Panc1 (cell line): ENCODE results near the gene VNN1. TPM values are rescaled to one million over a fixed set of nuclear protein-coding genes. Genes with fewer than 3 reads are reported as not detected.

ENCODE experiments used
- ATAC-seq: fragments of 200-7000 bp; cut with Tn5 transposase; 2 replicates; pipeline ENCODE4 v1.9.1; 2020; ENCODE audit warnings: mild to moderate bottlenecking, moderate library complexity
- BruUV-seq: library from RNA; stranded (reverse); fragments of 400-500 nt; replicated peaks from 2 replicates; lab custom pipeline; 2021; lab: Mats Ljungman, UMichigan
- CTCF ChIA-PET: fragments of 300-600 bp; sonication (Branson Sonifier 250); formaldehyde crosslinking; loops from one replicate; lab custom pipeline; 2022; ENCODE audit warnings: antibody characterized with exemption; lab: Charles Lee
- POLR2A ChIA-PET: fragments of 300-600 bp; sonication (Branson Sonifier 250); formaldehyde crosslinking; loops from one replicate; lab custom pipeline; 2022; ENCODE audit warnings: antibody characterized with exemption; lab: Charles Lee
- DNase-seq: peaks from one replicate; pipeline ENCODE4 v3.0.0-alpha.2; 2010; ENCODE audit warnings: low read depth, low spot score
- H3K27ac ChIP-seq: 2 replicates; pipeline ENCODE4 v1.5.1; 2011; ENCODE audit warnings: mild to moderate bottlenecking, low read length, inconsistent platforms
- H3K27me3 ChIP-seq: fragments of 200-500 bp; sonication (Bioruptor generic); 2 replicates; pipeline ENCODE4 v1.6.0; 2014; ENCODE audit warnings: low read length, inconsistent platforms; ENCODE audit not compliant: control insufficient read depth, insufficient read depth
- H3K36me3 ChIP-seq: fragments of 200-500 bp; sonication (Bioruptor generic); 2 replicates; pipeline ENCODE4 v1.5.1; 2014; ENCODE audit warnings: inconsistent platforms, mild to moderate bottlenecking, low read length, moderate library complexity; ENCODE audit not compliant: control insufficient read depth, insufficient read depth
- H3K4me1 ChIP-seq: 2 replicates; pipeline ENCODE4 v1.5.1; 2011; ENCODE audit warnings: inconsistent platforms, mild to moderate bottlenecking, low read length, moderate library complexity; ENCODE audit not compliant: control insufficient read depth, insufficient read depth
- H3K4me3 ChIP-seq, 2 experiments: 2 replicates each; pipeline ENCODE4 v1.5.1; 2011 to 2012; ENCODE audit warnings: low read depth in 2 of 2, low read length in 2 of 2, mild to moderate bottlenecking in 2 of 2, inconsistent platforms in 1 of 2, moderate library complexity in 1 of 2
- H3K9me3 ChIP-seq: fragments of 200-500 bp; sonication (Bioruptor generic); 2 replicates; pipeline ENCODE4 v1.5.1; 2014; ENCODE audit warnings: low read depth, mild to moderate bottlenecking, inconsistent platforms, low read length, moderate library complexity; ENCODE audit not compliant: control insufficient read depth, insufficient read depth
- POLR2AphosphoS5 ChIP-seq: IDR thresholded peaks from 2 replicates; pipeline ENCODE4 v1.6.1; 2012; ENCODE audit warnings: mild to moderate bottlenecking, low read depth, low read length, moderate library complexity
- REST ChIP-seq, 2 experiments: IDR thresholded peaks; 2 replicates each; pipeline ENCODE4 v1.6.1; 2011 to 2012; ENCODE audit warnings: low read depth in 2 of 2, control low read depth in 1 of 2, low read length in 1 of 2, mild to moderate bottlenecking in 1 of 2, moderate library complexity in 1 of 2; ENCODE audit not compliant: insufficient read depth in 1 of 2
- SIN3A ChIP-seq: IDR thresholded peaks from 2 replicates; pipeline ENCODE4 v1.6.1; 2012; ENCODE audit warnings: low read depth, mild to moderate bottlenecking, low read length, moderate library complexity, borderline replicate concordance; ENCODE audit not compliant: insufficient read depth
- TCF7L2 ChIP-seq: IDR thresholded peaks from 2 replicates; pipeline ENCODE4 v1.6.1; 2011; ENCODE audit warnings: mild to moderate bottlenecking, low read depth, low read length, inconsistent platforms
- in situ Hi-C: cut with HindIII; loops from 2 replicates; pipeline ENCODE4 v1.10.0; 2016; ENCODE audit warnings: low sequenced_read_pairs, low pct_unique_long_range_greater_than_20kb
- intact Hi-C: fragments of 100-400 bp; cut with micrococcal nuclease; formaldehyde crosslinking; loops from one replicate; pipeline ENCODE4 v1.10.0; 2022; ENCODE audit not compliant: unreplicated experiment
- total RNA-seq: library from RNA; stranded (reverse); gene quantifications from one replicate; pipeline ENCODE4 v1.2.1, GENCODE V29; 2021; ENCODE audit not compliant: unreplicated experiment
- TF ChIP-seq, protein P1 (sequence below): fragments of 450-650 bp; IDR thresholded peaks from 2 replicates; pipeline ENCODE4 v1.5.1; 2017; ENCODE audit warnings: mild to moderate bottlenecking

VNN1 gene
- total RNA-seq, 1 experiment from 2014 or later: not detected

- intact Hi-C loops: no loop called here
- DNase-seq (peak; percentile 72), ATAC-seq (no peak)
- POLR2A ChIA-PET: no interaction called here
- Histone ChIP-seq H3K9me3 (no peaks in the 10 kb centered on the region), H3K27me3 (no peaks in the 10 kb centered on the region), H3K4me1 (no peaks in the 10 kb centered on the region), H3K4me3 (no peak overlapping the region), H3K27ac (no peak overlapping the region), H3K36me3 (no peaks in the 10 kb centered on the region)
- TF ChIP-seq SIN3A (no peak), TCF7L2 (no peak), POLR2AphosphoS5 (no peak), REST (IDR thresholded peaks at IDR 0.05; ENCODE audit: insufficient read depth in 1 of 2, low read depth in 2 of 2, low read length in 1 of 2) (no peak)
- TF ChIP-seq, protein P1, sequence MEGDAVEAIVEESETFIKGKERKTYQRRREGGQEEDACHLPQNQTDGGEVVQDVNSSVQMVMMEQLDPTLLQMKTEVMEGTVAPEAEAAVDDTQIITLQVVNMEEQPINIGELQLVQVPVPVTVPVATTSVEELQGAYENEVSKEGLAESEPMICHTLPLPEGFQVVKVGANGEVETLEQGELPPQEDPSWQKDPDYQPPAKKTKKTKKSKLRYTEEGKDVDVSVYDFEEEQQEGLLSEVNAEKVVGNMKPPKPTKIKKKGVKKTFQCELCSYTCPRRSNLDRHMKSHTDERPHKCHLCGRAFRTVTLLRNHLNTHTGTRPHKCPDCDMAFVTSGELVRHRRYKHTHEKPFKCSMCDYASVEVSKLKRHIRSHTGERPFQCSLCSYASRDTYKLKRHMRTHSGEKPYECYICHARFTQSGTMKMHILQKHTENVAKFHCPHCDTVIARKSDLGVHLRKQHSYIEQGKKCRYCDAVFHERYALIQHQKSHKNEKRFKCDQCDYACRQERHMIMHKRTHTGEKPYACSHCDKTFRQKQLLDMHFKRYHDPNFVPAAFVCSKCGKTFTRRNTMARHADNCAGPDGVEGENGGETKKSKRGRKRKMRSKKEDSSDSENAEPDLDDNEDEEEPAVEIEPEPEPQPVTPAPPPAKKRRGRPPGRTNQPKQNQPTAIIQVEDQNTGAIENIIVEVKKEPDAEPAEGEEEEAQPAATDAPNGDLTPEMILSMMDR: no peak
- no TSS peak for BruUV-seq
- in situ Hi-C loops: no loop called here
- CTCF ChIA-PET: no interaction called here
Observed at GRCh38 chr6:132730560-132730959, 16.7 kb upstream of the VNN1 start.

- TF ChIP-seq POLR2AphosphoS5 (no peak), SIN3A (no peak), TCF7L2 (no peak), REST (IDR thresholded peaks at IDR 0.05; ENCODE audit: insufficient read depth in 1 of 2, low read depth in 2 of 2, low read length in 1 of 2) (no peak)
- TF ChIP-seq, protein P1: no peak
- no peaks in the 10 kb centered on the region for H3K36me3 ChIP-seq
- DNase-seq (no peak), ATAC-seq (no peak)
- intact Hi-C loops (no loop called here), in situ Hi-C loops (no loop called here)
- ChIA-PET CTCF (no interaction called here), POLR2A (no interaction called here)
- no peak overlapping the region for H3K4me3 ChIP-seq
- H3K27ac ChIP-seq: no peak overlapping the region
- no peaks in the 10 kb centered on the region for H3K9me3 ChIP-seq
- BruUV-seq: no TSS peak
- H3K4me1 ChIP-seq: no peaks in the 10 kb centered on the region
- H3K27me3 ChIP-seq: no peaks in the 10 kb centered on the region
Observed at GRCh38 chr6:132728616-132729015, 14.8 kb upstream of the VNN1 start.
